Effector memory CD8-positive, alpha-beta T cell (primary cell): Measurements from ENCODE around the gene RHEBL1.
A peak's percentile ranks its signal among the peaks of the same experiment; 100 is the strongest.

Source experiments
- ATAC-seq: fragments of 150-1000 bp; cut with Tn5 transposase; replicated peaks from 2 replicates; pipeline ENCODE4 v1.10.0; 2021; ENCODE audit warnings: mild to moderate bottlenecking, moderate library complexity
- DNase-seq, 3 experiments: peaks; one replicate each; pipeline ENCODE4 v3.0.0; 2021
- H3K27ac Mint-ChIP-seq, 2 donors: one replicate each; pipeline ENCODE4 v1.8.0; 2022; ENCODE audit warnings: mild to moderate bottlenecking in 2 of 2, mixed read lengths in 2 of 2, moderate library complexity in 2 of 2
- H3K27me3 Mint-ChIP-seq, 2 donors: one replicate each; pipeline ENCODE4 v1.8.0; 2022; ENCODE audit warnings: mixed read lengths in 2 of 2
- H3K36me3 Mint-ChIP-seq: one replicate; pipeline ENCODE4 v1.8.0; 2022; ENCODE audit warnings: mild to moderate bottlenecking, moderate library complexity, mixed read lengths; ENCODE audit not compliant: insufficient read depth
- H3K4me1 Mint-ChIP-seq, 2 donors: one replicate each; pipeline ENCODE4 v1.8.0; 2022; ENCODE audit warnings: low read depth in 2 of 2, mixed read lengths in 2 of 2
- H3K4me3 Mint-ChIP-seq, 2 donors: one replicate each; pipeline ENCODE4 v1.8.0; 2022; ENCODE audit warnings: mild to moderate bottlenecking in 2 of 2, mixed read lengths in 2 of 2, moderate library complexity in 2 of 2
- H3K9me3 Mint-ChIP-seq, 2 donors: one replicate each; pipeline ENCODE4 v1.8.0; 2022; ENCODE audit warnings: mixed read lengths in 2 of 2

Gene RHEBL1

DNA sequence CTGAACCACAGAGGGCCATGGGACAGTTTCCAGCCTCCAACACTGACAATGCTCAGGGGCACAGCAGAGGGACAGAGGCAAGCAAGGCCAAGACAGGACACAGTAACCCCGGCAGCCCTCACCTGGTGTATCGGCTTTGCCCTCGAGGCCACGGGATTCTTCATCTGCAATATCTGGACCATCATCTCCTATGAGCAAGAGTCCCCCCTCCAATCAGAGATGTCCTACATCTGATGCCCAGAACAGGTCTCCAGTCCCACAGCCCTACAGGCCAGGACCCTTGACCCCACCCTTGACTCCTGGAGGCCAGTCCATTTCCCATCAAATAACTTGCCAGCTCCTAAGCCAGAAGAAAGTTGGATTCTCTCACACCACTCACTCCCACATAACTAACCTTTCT lies 26.5 kb downstream of the RHEBL1 start:
- Mint-ChIP-seq H3K4me1 (peaks cover 13 to 18% of the 10 kb centered on the region in 2 donors), H3K36me3 (peaks cover 90% of the 10 kb centered on the region), H3K4me3 (peak overlapping the region in 1 of 2 donors; percentile 22), H3K27ac (peak overlapping the region; percentile 92 to 94), H3K9me3 (no peaks in the 10 kb centered on the region), H3K27me3 (no peaks in the 10 kb centered on the region)
- ATAC-seq, result no peak
- no peak for DNase-seq

DNA sequence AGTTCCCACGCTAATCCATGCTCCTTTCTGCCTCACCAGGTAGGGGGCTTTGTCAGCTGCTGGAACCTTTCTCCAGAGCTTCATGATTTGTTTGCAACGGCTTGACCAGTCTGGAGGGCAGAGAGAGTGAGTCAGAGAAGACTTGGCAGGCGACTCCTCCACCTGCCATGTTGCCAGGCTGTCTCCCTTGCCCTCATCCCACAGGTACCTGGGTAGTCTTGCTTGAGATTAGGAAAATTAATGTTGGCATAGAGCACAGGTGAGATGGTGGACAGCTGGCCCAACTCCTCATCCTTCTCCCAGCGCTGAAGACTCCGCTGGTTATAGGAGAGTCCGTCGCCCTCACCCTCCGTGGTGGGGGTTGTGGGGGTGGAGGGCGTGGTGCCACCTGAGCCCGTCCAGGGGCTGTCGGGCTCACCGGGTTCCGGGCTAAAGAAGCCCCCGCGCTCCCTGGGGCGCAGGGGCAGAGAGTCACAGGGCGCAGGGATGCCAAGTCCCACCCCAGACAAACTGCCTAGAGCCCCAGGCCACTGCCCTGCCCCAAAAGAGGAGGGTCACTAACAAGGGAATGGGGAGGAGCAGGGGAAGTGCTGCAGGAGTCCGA lies 27.8 kb downstream of the RHEBL1 start:
- H3K9me3 Mint-ChIP-seq, result no peaks in the 10 kb centered on the region
- DNase-seq (no peak), ATAC-seq (no peak)
- peaks cover 87% of the 10 kb centered on the region for H3K36me3 Mint-ChIP-seq
- H3K27me3 Mint-ChIP-seq, result no peaks in the 10 kb centered on the region
- H3K27ac Mint-ChIP-seq, result peak overlapping the region; percentile 32 to 94
- H3K4me3 Mint-ChIP-seq, result no peak overlapping the region
- H3K4me1 Mint-ChIP-seq, result peaks cover 14 to 15% of the 10 kb centered on the region in 2 donors

DNA sequence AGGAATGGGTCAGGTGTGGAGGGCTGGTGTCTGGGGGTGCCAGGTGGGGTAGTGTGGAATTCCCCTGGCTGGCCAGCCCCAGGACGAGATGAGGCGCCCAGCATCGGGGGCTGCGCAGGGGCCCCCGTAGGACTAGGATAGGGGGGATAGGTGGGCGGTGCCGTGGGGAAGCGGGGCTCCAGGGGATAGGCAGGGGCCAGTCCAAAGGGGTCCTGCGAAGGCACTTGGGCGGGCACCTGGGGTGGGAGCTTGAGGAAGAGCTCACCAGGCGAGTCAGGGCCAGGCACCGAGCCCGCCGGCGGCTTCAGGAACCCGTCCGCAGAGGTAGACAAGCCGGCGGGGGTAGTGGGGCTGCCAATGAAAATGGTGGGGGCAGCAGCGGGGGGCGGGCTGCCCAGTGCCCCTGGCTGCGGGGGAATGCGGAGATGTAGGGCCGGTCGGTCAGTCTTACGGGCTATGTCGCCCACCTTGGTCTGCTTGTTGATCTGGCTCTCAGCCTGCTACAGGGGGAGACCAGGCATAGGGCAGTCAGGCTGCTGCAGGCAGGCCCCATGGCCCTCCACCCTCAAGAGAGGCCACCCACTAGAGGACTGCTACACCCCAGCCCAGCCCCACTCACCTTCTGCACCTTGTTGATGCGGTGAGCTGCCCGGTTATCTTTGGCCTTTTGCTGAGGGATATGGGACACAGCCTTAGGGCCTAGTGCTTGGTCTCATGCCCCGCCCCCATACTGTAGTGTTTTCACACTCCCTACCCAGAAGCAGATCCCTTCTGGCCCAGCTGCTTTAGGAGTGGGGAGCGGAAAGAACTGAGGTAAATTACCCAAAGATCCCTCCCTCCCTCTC lies 28.5 kb downstream of the RHEBL1 start:
- Mint-ChIP-seq H3K27ac (peak overlapping the region; percentile 80 to 94), H3K36me3 (peaks cover 87% of the 10 kb centered on the region), H3K27me3 (no peaks in the 10 kb centered on the region), H3K4me1 (peaks cover 14 to 19% of the 10 kb centered on the region in 2 donors), H3K4me3 (no peak overlapping the region), H3K9me3 (no peaks in the 10 kb centered on the region)
- no peak for ATAC-seq
- DNase-seq, result no peak

DNA sequence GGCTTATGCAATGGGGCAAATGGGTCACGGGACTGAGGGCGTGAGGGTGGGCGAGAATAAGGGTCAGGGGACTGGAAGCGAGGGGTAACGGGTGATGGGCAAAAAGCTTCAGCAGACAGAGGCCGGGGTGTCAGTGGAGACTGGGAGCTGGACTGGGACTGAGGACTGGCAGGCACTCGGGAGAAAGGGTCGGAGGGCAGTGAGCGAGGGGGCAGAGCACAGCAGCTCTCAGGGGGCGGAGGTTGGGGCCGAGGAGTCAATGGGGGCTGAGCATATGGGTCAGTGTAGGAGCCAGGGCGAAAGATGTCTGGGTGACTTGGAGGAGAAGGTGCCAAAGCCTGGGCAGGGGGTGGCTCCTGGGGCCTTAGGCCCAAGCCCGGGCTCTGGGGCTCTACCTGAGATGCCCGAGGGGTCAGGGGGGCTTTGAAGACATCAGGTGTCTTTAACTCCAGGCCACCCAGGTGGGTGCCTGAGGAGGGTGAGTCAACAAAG lies 29.4 kb downstream of the RHEBL1 start:
- Mint-ChIP-seq H3K4me3 (no peak overlapping the region), H3K36me3 (peaks cover 87% of the 10 kb centered on the region), H3K27ac (peak overlapping the region in 1 of 2 donors; percentile 80), H3K9me3 (no peaks in the 10 kb centered on the region), H3K27me3 (no peaks in the 10 kb centered on the region), H3K4me1 (peaks cover 14 to 24% of the 10 kb centered on the region in 2 donors)
- no peak for DNase-seq
- ATAC-seq, result no peak

DNA sequence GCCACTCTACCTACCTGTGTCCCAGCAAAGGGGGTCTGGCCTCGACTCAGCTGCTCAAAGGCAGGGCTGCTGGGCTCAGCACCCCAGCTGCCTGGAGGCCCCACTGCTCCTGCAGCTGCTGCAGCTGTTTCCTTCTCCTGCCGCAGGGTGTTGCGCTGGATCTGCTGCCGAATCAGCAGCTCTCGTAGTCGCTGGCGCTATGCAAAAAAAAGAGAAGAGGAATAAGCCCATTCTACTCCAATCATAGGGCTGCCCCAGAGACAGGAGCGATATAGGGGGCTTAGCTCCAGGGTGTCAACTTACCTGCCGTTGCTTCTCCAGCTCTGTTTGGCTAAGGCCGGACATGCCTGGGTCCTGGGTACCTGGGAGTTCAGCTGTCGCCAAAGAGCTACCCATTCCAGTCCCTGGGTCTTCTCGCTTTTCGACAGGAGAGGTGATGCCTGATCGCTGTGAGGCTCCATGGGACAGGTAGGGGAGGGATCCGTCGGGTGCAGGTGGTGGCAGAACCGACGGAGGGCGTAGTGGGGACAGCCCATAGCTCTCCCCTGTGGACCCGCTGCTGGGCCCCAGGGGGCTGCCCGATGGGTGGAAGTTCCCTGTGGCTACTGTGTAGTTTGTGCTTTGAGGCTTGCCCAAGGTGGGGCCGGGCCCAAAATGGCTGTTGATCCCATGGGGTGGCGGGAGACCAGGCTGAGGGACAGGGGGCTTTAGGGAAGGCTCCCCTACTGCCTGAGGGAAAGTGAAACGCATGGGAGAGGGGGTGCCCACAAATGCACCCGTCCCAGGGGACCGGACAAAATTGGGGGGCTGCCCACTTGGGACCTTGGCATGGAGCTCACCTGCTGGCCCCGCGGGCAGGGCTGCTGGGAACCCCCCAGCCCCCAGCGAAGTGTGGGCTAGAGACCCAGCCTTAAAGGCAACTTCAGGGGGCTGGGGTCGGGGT lies 30.1 kb downstream of the RHEBL1 start:
- DNase-seq, result no peak
- H3K9me3 Mint-ChIP-seq, result no peaks in the 10 kb centered on the region
- no peak overlapping the region for H3K4me3 Mint-ChIP-seq
- peaks cover 83% of the 10 kb centered on the region for H3K36me3 Mint-ChIP-seq
- no peaks in the 10 kb centered on the region for H3K27me3 Mint-ChIP-seq
- peak overlapping the region in 1 of 2 donors; percentile 80 for H3K27ac Mint-ChIP-seq
- no peak for ATAC-seq
- H3K4me1 Mint-ChIP-seq, result peaks cover 13 to 25% of the 10 kb centered on the region in 2 donors

DNA sequence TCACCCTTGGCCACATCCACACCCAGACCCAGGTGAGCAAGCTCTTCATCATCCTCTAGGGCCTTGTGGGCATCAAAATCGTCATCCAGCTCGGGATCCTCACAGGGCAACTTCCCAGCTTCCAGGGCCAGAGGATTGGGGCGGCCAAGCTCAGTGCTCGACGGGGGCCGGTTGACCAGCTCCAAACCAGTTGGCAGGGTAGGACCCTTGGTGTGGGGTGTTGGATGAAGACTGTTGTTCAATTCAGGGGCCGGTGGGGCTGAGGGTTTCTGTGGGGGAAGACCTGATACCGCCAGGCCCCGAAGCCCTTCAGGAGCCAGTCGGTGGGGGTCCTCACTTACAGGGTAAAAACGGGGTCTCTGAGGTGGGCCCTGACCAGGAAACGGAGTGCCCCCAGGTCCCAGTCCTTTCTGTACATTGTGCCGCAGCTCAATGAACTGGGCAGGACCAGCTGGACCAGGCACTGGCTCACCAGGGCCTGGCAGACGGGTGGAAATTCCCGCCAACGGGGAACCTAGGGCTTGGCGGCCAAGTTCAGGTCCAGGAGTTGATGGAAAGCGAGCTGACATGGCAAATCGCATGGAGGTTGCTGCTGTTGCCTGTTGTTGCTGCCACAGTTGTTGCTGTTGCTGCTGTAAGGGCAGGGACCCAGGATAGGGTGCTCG lies 31.4 kb downstream of the RHEBL1 start:
- Mint-ChIP-seq H3K4me3 (no peak overlapping the region), H3K9me3 (no peaks in the 10 kb centered on the region), H3K27me3 (no peaks in the 10 kb centered on the region), H3K27ac (peak overlapping the region in 1 of 2 donors; percentile 26), H3K4me1 (peaks cover 4 to 12% of the 10 kb centered on the region in 2 donors), H3K36me3 (peaks cover 76% of the 10 kb centered on the region)
- no peak for ATAC-seq
- no peak for DNase-seq

DNA sequence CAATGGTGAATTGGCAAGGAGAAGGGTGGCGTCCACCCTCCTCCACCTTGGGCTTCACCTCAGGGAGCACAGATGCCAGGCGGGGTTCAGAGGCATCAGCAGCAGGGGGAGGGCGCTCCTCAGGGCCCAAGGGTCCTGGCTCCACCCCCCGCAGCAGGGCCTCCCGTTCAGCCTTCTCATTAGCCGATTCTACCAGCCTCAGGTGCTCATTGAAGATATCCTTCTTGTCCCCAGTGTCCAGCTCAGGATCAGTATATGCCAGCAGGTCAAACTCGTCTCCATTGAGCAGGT lies 31.9 kb downstream of the RHEBL1 start:
- Mint-ChIP-seq H3K9me3 (no peaks in the 10 kb centered on the region), H3K4me3 (no peak overlapping the region), H3K4me1 (peaks cover 4 to 12% of the 10 kb centered on the region in 2 donors), H3K27ac (no peak overlapping the region), H3K36me3 (peaks cover 74% of the 10 kb centered on the region), H3K27me3 (no peaks in the 10 kb centered on the region)
- DNase-seq, result no peak
- ATAC-seq, result no peak

DNA sequence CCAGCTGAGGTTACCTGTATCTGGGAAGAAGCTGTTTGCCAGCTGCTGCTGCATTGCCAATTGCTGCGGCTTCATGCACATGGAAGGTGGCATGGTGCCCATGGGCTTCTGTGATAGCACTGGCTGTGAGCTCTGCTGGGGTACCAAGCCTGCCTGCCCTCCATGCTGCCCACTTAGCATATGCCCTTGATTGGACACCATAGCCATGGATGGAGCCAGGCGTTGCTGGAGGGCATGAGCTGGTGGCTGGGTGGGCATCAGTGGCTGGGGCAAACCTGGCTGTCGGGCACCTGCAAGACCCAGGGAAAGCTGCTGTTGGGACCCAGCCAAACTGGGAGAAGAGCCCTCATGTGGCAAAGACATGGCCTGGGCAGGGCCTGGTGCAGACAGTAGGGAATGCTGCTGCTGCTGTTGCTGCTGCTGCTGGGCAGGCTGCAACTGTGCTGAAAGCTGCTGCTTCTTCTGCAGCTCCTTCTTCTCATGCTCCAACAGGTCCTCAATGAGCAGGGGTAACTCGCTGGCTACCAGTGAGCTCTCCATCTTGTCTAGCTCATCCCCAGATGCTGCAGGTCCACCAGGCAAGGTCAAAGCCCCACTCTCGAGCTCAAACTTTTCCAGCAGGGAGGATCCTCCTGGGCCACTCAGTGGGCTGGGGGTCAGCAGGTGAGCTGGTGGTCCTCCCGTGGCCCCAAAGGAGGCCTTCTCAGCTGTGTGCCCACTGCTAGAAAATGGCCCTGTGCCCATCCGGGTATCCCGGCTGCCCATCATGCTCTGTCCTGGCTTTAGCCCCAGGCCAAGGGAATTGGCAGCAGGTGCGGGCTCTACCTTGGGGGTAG lies 32.5 kb downstream of the RHEBL1 start:
- no peak for DNase-seq
- peaks cover 74% of the 10 kb centered on the region for H3K36me3 Mint-ChIP-seq
- H3K4me1 Mint-ChIP-seq, result peaks cover 4 to 17% of the 10 kb centered on the region in 2 donors

DNA sequence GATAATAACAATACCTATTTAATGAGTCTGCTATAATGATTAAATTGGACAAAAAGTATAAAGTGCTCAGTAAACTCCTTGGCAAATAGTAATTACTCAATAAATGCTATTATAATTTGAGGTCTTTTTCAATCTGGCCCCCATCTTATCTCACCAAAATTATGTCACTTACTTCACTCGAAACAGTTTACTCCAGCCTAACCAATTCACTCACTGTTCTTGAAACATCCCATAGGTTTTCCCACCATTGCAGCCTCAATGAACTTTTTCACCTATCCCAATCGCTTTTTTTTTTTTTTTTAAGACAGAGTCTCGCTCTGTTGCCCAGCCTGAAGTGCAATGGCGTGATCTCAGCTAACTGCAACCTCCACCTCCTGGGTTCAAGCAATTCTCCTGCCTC lies 33.8 kb downstream of the RHEBL1 start:
- ATAC-seq (no peak), DNase-seq (no peak)
- Mint-ChIP-seq H3K4me1 (peaks cover 4 to 17% of the 10 kb centered on the region in 2 donors), H3K4me3 (no peak overlapping the region), H3K27me3 (no peaks in the 10 kb centered on the region), H3K9me3 (no peaks in the 10 kb centered on the region), H3K36me3 (peaks cover 73% of the 10 kb centered on the region), H3K27ac (peak overlapping the region in 1 of 2 donors; percentile 66)

More for the DNA sequence above, 32.5 kb downstream of the RHEBL1 start:
- ATAC-seq, result no peak
- Mint-ChIP-seq H3K27me3 (no peaks in the 10 kb centered on the region), H3K9me3 (no peaks in the 10 kb centered on the region), H3K27ac (peak overlapping the region in 1 of 2 donors; percentile 66), H3K4me3 (no peak overlapping the region)

DNA sequence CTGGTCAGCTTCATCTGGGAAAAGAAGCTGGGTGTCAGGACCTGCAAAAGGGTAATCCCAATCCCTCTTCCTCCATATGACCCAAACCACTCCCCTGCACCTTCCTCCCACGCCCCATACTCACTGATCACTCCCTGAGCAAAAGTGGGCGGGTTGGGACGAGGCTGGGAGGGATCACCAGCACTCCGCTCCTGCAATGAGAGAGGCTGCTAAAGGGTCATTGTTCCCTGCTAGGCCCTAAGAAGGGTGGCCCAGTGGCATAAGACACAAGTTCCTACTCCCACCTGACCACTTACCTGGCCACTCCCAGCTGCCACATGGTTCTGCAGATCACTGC lies 35.5 kb downstream of the RHEBL1 start:
- H3K27me3 Mint-ChIP-seq, result no peaks in the 10 kb centered on the region
- no peaks in the 10 kb centered on the region for H3K9me3 Mint-ChIP-seq
- DNase-seq (no peak), ATAC-seq (no peak)
- H3K27ac Mint-ChIP-seq, result no peak overlapping the region
- H3K36me3 Mint-ChIP-seq, result peaks cover 64% of the 10 kb centered on the region
- peaks cover 4 to 17% of the 10 kb centered on the region in 2 donors for H3K4me1 Mint-ChIP-seq
- no peak overlapping the region for H3K4me3 Mint-ChIP-seq

DNA sequence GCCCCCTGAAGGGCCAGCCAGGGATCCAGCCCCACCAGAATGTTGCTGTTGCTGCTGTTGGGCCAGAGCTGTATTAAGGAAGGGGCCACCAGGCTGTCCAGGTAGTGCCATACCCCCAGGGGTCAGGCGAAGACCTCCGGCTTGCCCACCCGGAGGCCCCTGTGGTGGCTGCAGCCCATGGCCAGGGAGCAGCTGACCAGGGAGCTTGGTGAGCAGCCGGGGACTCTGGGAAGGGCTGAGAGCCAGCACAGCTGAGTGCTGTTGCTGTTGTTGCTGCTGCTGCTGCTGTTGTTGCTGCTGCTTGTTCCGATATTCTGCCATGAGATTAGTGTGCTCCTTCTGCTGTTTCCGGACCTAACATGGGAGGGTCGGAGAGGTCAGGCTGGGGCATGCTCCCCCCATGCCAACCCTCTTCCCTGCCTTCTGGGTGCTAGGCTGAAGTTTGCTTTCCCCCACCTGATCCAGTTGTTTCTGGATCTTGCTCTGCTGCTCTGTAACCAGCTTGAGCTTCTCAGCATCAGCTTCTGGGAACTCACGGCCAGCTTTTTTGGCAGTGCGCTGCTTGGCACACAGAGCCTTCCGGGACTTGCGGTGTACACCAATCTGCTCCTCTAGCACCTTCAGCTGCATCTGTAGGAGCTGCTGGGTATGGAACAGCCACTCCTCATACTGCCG lies 36.0 kb downstream of the RHEBL1 start:
- H3K4me1 Mint-ChIP-seq, result peaks cover 4 to 17% of the 10 kb centered on the region in 2 donors
- H3K36me3 Mint-ChIP-seq, result peaks cover 60% of the 10 kb centered on the region

More for the DNA sequence above, 36.0 kb downstream of the RHEBL1 start:
- DNase-seq (no peak), ATAC-seq (no peak)
- Mint-ChIP-seq H3K27me3 (no peaks in the 10 kb centered on the region), H3K27ac (peak overlapping the region in 1 of 2 donors; percentile 83), H3K4me3 (no peak overlapping the region), H3K9me3 (no peaks in the 10 kb centered on the region)
